ENCODE measurements around the gene SLC38A8. TPM values are rescaled to one million over a fixed set of nuclear protein-coding genes. Genes with fewer than 3 reads are reported as not detected.
A peak's percentile ranks its signal among the peaks of the same experiment; 100 is the strongest.

SLC38A8 gene
- total and polyA plus RNA-seq, 8 donors = 0.08 TPM; not detected in 7

DNA sequence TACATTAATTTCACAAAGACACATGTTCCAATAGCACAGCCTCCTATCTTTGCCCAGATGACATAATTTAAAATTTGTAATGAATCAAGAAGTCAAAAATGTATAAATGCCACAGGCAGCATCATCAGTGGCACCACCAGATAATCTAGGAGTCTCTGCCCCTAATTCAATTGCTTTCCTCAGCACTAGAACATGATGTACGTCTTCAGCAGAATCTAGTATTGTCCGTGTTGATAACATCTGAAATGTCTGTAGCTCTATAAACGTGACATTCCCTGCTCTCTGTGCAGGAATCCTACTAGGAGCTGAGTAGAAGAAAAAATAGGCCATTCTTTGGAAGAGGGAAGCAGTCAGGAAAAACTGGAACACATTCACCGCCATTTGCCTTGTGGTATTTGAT, 21.4 kb upstream of the SLC38A8 start:
- intact Hi-C loops (cut with DNase I; ENCODE audit: low total_unique reads) = loop anchor here (5.0 kb wide), 1 partner anchor 97 kb away; the partner anchor contains the start of gene NECAB2
- Histone ChIP-seq H3K4me3 (no peak overlapping the region), H3K36me3 (peaks cover 49 to 100% (median 100%) of the 10 kb centered on the region in 4 donors), H3K27me3 (no peaks in the 10 kb centered on the region), H3K9me3 (no peaks in the 10 kb centered on the region), H3K4me1 (no peaks in the 10 kb centered on the region), H3K27ac (no peak overlapping the region)
- WGBS, 5 donors = 81 to 97% (median 91%) methylated on average over 4 of the region's 4 CpGs
- no peak for DNase-seq
- TF ChIP-seq EP300 (IDR thresholded peaks at IDR 0.05) (no peak), POLR2AphosphoS5 (IDR thresholded peaks at IDR 0.05) (no peak), POLR2A (IDR thresholded peaks at IDR 0.05) (no peak)
- TF ChIP-seq, protein P1, sequence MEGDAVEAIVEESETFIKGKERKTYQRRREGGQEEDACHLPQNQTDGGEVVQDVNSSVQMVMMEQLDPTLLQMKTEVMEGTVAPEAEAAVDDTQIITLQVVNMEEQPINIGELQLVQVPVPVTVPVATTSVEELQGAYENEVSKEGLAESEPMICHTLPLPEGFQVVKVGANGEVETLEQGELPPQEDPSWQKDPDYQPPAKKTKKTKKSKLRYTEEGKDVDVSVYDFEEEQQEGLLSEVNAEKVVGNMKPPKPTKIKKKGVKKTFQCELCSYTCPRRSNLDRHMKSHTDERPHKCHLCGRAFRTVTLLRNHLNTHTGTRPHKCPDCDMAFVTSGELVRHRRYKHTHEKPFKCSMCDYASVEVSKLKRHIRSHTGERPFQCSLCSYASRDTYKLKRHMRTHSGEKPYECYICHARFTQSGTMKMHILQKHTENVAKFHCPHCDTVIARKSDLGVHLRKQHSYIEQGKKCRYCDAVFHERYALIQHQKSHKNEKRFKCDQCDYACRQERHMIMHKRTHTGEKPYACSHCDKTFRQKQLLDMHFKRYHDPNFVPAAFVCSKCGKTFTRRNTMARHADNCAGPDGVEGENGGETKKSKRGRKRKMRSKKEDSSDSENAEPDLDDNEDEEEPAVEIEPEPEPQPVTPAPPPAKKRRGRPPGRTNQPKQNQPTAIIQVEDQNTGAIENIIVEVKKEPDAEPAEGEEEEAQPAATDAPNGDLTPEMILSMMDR (IDR thresholded peaks at IDR 0.05) = no peak

DNA sequence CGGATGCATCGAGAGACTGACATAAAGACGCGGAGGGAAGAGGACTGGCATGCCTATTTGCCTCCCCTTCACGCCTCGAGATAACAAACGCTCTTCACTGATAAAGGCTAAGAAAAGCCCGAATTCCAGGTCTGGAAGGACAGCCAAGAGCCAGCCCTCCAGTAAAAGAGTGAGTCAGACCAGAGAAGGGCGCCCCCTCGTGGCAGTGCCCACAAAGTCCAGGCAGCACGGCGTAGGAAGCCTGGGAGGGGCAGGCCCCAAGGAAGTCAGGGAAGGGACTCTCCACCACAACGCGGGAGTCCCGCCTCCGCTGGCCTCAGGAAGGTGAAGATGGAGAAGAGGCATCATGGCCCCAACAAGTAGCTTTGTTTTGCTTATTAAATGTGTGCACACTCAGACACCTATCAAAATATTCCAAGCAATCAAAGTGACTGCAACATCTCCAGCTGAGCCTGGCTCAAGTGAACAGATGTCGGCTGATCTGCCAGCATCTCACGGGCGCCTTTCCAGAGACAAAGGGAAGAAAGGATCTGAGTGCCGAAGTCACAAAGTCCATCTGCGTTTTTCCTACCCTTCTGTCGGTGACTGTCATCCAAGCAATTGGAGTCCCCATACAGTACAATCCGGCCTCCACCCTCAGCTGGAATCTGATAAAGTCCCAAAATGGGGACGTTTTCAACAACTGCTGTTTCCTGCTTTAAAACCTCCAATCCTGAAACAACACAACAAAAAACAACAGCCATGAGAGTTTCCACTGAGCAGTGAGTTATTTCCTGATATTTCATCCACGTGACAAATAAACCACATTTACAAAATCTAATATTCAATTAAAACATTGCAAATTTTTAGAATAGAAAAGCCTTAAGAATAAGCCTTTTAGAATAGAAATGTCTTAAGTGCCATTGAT, 20.4 kb upstream of the SLC38A8 start:
- TF ChIP-seq POLR2A (IDR thresholded peaks at IDR 0.05) = no peak
- no peak for TF ChIP-seq EP300 (IDR thresholded peaks at IDR 0.05)
- TF ChIP-seq POLR2AphosphoS5 (IDR thresholded peaks at IDR 0.05) = peak in 1 of 3 donors; percentile 39
- TF ChIP-seq, protein P1 (IDR thresholded peaks at IDR 0.05) = peak in 5 of 7 experiments; percentile 58 to 88 (median 75)
- no peak overlapping the region for H3K4me3 ChIP-seq
- DNase-seq = peak; percentile 76 to 87
- WGBS, 5 donors = 51 to 72% (median 52%) methylated on average over 21 to 25 of the region's 25 CpGs
- H3K27ac ChIP-seq = no peak overlapping the region
- H3K4me1 ChIP-seq = no peaks in the 10 kb centered on the region
- intact Hi-C loops (cut with DNase I; ENCODE audit: low total_unique reads) = loop anchor here (5.0 kb wide), 1 partner anchor 96 kb away; the partner anchor contains the start of gene NECAB2
- no peaks in the 10 kb centered on the region for H3K27me3 ChIP-seq
- peaks cover 49 to 100% (median 100%) of the 10 kb centered on the region in 4 donors for H3K36me3 ChIP-seq
- H3K9me3 ChIP-seq = no peaks in the 10 kb centered on the region

DNA sequence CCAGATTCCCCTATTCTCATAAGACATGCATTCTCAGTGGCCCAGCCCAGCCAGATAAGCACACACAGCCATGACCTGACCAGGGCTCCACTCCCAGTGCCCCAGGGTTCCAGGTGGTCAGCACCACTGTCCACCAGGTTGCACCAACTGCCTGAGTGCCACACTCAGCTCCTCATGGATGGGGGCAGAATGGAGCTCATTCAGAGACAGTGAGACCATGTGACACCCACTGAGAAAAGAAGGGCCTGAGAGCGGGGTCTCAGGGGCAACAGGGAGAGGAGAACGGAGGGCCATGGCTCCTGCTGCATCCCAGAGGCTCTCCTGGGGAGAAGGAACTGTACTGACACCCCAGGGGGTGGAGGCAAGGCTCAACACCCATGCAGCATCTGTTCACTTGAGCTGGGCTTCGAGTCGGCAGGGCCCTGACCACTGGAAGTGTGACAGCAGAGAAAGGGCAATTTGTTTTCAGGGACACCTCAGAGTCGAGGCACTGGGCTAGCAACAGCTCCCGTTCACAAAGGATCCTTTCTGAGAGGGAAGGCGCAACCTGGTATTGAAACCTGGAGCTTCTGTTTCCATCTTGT, 18.7 kb upstream of the SLC38A8 start:
- peaks cover 45 to 100% (median 100%) of the 10 kb centered on the region in 4 donors for H3K36me3 ChIP-seq
- intact Hi-C loops (cut with DNase I; ENCODE audit: low total_unique reads) = loop anchor here (5.0 kb wide), 1 partner anchor 94 kb away; the partner anchor contains the start of gene NECAB2
- H3K27me3 ChIP-seq = no peaks in the 10 kb centered on the region
- H3K4me1 ChIP-seq = no peaks in the 10 kb centered on the region
- 81 to 92% (median 92%) methylated on average over 7 of the region's 7 CpGs for WGBS, 5 donors
- H3K27ac ChIP-seq = no peak overlapping the region
- no peak overlapping the region for H3K4me3 ChIP-seq
- no peak for DNase-seq
- no peaks in the 10 kb centered on the region for H3K9me3 ChIP-seq
- TF ChIP-seq, protein P1 (IDR thresholded peaks at IDR 0.05) = no peak
- TF ChIP-seq EP300 (IDR thresholded peaks at IDR 0.05) (no peak), POLR2AphosphoS5 (IDR thresholded peaks at IDR 0.05) (no peak), POLR2A (IDR thresholded peaks at IDR 0.05) (no peak)
